OCI-LY3 (cell line): ENCODE measurements around the gene ERBB4.

Source experiments
- CTCF ChIP-seq: fragments of 200-600, 300-600 bp; sonication (generic); IDR thresholded peaks from 2 replicates; pipeline ENCODE4 v1.5.1; 2014; ENCODE audit warnings: antibody characterized with exemption, low read length, low read depth
- EZH2phosphoT487 ChIP-seq: fragments of 200-600 bp; shearing (Covaris generic); IDR thresholded peaks from 2 replicates; pipeline ENCODE4 v1.6.1; 2018; ENCODE audit warnings: antibody characterized with exemption, mixed run types, low read depth

- TF ChIP-seq CTCF: no peak
- no peak for TF ChIP-seq EZH2phosphoT487
Measured at GRCh38 chr2:212346865-212347264, 191.7 kb downstream of the ERBB4 start.
